Karpas-422 (cell line): Measurements from ENCODE around the gene OR2B6. TPM values are rescaled to one million over a fixed set of nuclear protein-coding genes. Genes with fewer than 3 reads are reported as not detected.
"Not testable (repeated sequence)": the region's sequence is repeated elsewhere in the genome, so short reads cannot be mapped to it uniquely, and the experiment has no call there.

ENCODE experiments used
- DNase-seq: peaks from one replicate; pipeline ENCODE4 v3.0.0-alpha.2; 2015
- H2AFZ ChIP-seq: fragments of 200-600 bp; sonication (generic); 2 replicates; pipeline ENCODE4 v1.6.1; 2014; ENCODE audit warnings: antibody characterized with exemption, low read length, mixed read lengths
- H3K27ac ChIP-seq: fragments of 200-600 bp; sonication (generic); 2 replicates; pipeline ENCODE4 v1.5.1; 2014; ENCODE audit warnings: mild to moderate bottlenecking, low read length, moderate library complexity
- H3K27me3 ChIP-seq: fragments of 200-600 bp; sonication (generic); 2 replicates; pipeline ENCODE4 v1.6.1; 2014; ENCODE audit warnings: low read length, mixed read lengths
- H3K36me3 ChIP-seq: fragments of 200-600 bp; sonication (generic); 2 replicates; pipeline ENCODE4 v1.6.1; 2014; ENCODE audit warnings: low read length, mixed read lengths; ENCODE audit not compliant: insufficient read depth
- H3K4me1 ChIP-seq: fragments of 200-600 bp; sonication (generic); 2 replicates; pipeline ENCODE4 v1.6.1; 2014; ENCODE audit warnings: mild to moderate bottlenecking, low read length, mixed read lengths
- H3K4me2 ChIP-seq: fragments of 200-600 bp; sonication (generic); 2 replicates; pipeline ENCODE4 v1.6.1; 2014; ENCODE audit warnings: low read length, low read depth, mild to moderate bottlenecking; ENCODE audit not compliant: poor library complexity, severe bottlenecking
- H3K4me3 ChIP-seq: fragments of 200-600 bp; sonication (generic); 2 replicates; pipeline ENCODE4 v1.5.1; 2014; ENCODE audit warnings: mild to moderate bottlenecking, antibody characterized with exemption, low read length, mixed read lengths
- H3K79me2 ChIP-seq: fragments of 200-600 bp; sonication (generic); 2 replicates; pipeline ENCODE4 v1.6.1; 2014; ENCODE audit warnings: mild to moderate bottlenecking, low read length, mixed read lengths
- H3K9ac ChIP-seq: fragments of 200-600 bp; sonication (generic); 2 replicates; pipeline ENCODE4 v1.6.0; 2014; ENCODE audit warnings: low read length
- H3K9me2 ChIP-seq: fragments of 200-600 bp; sonication (generic), shearing (Covaris generic); replicated peaks from 2 replicates; pipeline ENCODE4 v1.6.0; 2014; ENCODE audit warnings: mild to moderate bottlenecking, low read length, moderate library complexity; ENCODE audit not compliant: insufficient read depth
- H3K9me3 ChIP-seq: fragments of 300-700, 200-600 bp; sonication (generic); 2 replicates; pipeline ENCODE4 v1.6.1; 2014; ENCODE audit warnings: low read length, mixed read lengths
- H4K20me1 ChIP-seq: fragments of 200-600 bp; sonication (generic); 2 replicates; pipeline ENCODE4 v1.6.1; 2014; ENCODE audit warnings: mild to moderate bottlenecking, antibody characterized with exemption, low read length, low read depth; ENCODE audit not compliant: insufficient read depth
- total RNA-seq: library from RNA; depleted of rRNA; stranded (reverse); fragments of >200 nt; shearing (Covaris generic); gene quantifications from 2 replicates; pipeline ENCODE4 v1.2.3, GENCODE V29; 2014; ENCODE audit warnings: low replicate concordance; rRNA removed

The OR2B6 gene
- not detected in 2 replicates for total RNA-seq

- Histone ChIP-seq H3K9ac (no peak within 1 kb of the TSS), H3K79me2 (no peaks in the 10 kb centered on the region), H4K20me1 (no peaks in the 10 kb centered on the region), H3K4me1 (no peaks in the 10 kb centered on the region), H3K27ac (no peak within 1 kb of the TSS), H3K36me3 (no peaks in the 10 kb centered on the region), H3K27me3 (no peaks in the 10 kb centered on the region), H2AFZ (no peak within 1 kb of the TSS), H3K9me3 (no peaks in the 10 kb centered on the region), H3K4me2 (no peak within 1 kb of the TSS), H3K9me2 (no peaks in the 10 kb centered on the region), H3K4me3 (no peak within 1 kb of the TSS)
- no peak for DNase-seq
These were observed at the start of gene OR2B6 for GRCh38 chr6:27956941-27957340. Gene OR2B6 (plus strand): TSS chr6:27957241. CDS start chr6:27957241, 0 bp downstream.

GRCh38 chr6:27908017-27908416 is 49.0 kb upstream of the OR2B6 start:
- Histone ChIP-seq H3K9me3 (no peaks in the 10 kb centered on the region), H4K20me1 (no peaks in the 10 kb centered on the region), H3K36me3 (no peaks in the 10 kb centered on the region), H3K9ac (no peak overlapping the region), H3K9me2 (no peaks in the 10 kb centered on the region), H3K4me2 (no peak overlapping the region), H3K27me3 (no peaks in the 10 kb centered on the region), H3K27ac (no peak overlapping the region), H3K79me2 (no peaks in the 10 kb centered on the region), H3K4me3 (no peak overlapping the region), H2AFZ (no peak overlapping the region), H3K4me1 (peaks cover 7% of the 10 kb centered on the region; the same call in 1 of the 2 replicates)
- peak; percentile 22 for DNase-seq

GRCh38 chr6:27911956-27912446 is 45.0 kb upstream of the OR2B6 start, which contains the start of gene OR2B2:
Gene OR2B2 (minus strand): TSS chr6:27912396. CDS start chr6:27912319, 77 bp downstream.
- Histone ChIP-seq H4K20me1 (no peaks in the 10 kb centered on the region), H3K4me1 (no peaks in the 10 kb centered on the region), H3K27ac (no peak within 1 kb of the TSS), H3K4me2 (no peak within 1 kb of the TSS), H2AFZ (no peak within 1 kb of the TSS), H3K9me2 (no peaks in the 10 kb centered on the region), H3K36me3 (no peaks in the 10 kb centered on the region), H3K9ac (no peak within 1 kb of the TSS), H3K79me2 (no peaks in the 10 kb centered on the region), H3K4me3 (no peak within 1 kb of the TSS), H3K27me3 (no peaks in the 10 kb centered on the region), H3K9me3 (no peaks in the 10 kb centered on the region)
- DNase-seq = no peak

GRCh38 chr6:27922949-27923348 is 34.1 kb upstream of the OR2B6 start:
- Histone ChIP-seq H3K4me1 (no peaks in the 10 kb centered on the region), H3K36me3 (no peaks in the 10 kb centered on the region), H3K27me3 (no peaks in the 10 kb centered on the region), H3K9me3 (no peaks in the 10 kb centered on the region), H3K9ac (no peak overlapping the region), H3K4me2 (no peak overlapping the region), H3K9me2 (no peaks in the 10 kb centered on the region), H3K27ac (no peak overlapping the region), H3K4me3 (no peak overlapping the region), H4K20me1 (no peaks in the 10 kb centered on the region), H2AFZ (no peak overlapping the region), H3K79me2 (no peaks in the 10 kb centered on the region)
- DNase-seq = no peak

GRCh38 chr6:27924179-27924578 is 32.9 kb upstream of the OR2B6 start:
- Histone ChIP-seq H3K9ac (no peak overlapping the region), H3K4me3 (no peak overlapping the region), H3K4me2 (no peak overlapping the region), H4K20me1 (no peaks in the 10 kb centered on the region), H3K4me1 (no peaks in the 10 kb centered on the region), H2AFZ (no peak overlapping the region), H3K36me3 (no peaks in the 10 kb centered on the region), H3K9me3 (no peaks in the 10 kb centered on the region), H3K27me3 (no peaks in the 10 kb centered on the region), H3K79me2 (no peaks in the 10 kb centered on the region), H3K9me2 (no peaks in the 10 kb centered on the region), H3K27ac (no peak overlapping the region)
- no peak for DNase-seq

- H3K9me2 ChIP-seq, H3K4me2 ChIP-seq, H3K27ac ChIP-seq, H2AFZ ChIP-seq, DNase-seq, H3K79me2 ChIP-seq, H3K27me3 ChIP-seq, H3K4me1 ChIP-seq, H3K9ac ChIP-seq, H4K20me1 ChIP-seq, H3K9me3 ChIP-seq, H3K36me3 ChIP-seq, H3K4me3 ChIP-seq: not testable (repeated sequence)
These were observed 29.0 kb upstream of the OR2B6 start for GRCh38 chr6:27928041-27928440.

- not testable (repeated sequence) for H3K4me3 ChIP-seq, DNase-seq, H3K4me2 ChIP-seq, H2AFZ ChIP-seq, H3K9me3 ChIP-seq, H3K27ac ChIP-seq, H3K4me1 ChIP-seq, H4K20me1 ChIP-seq, H3K36me3 ChIP-seq, H3K9ac ChIP-seq, H3K79me2 ChIP-seq, H3K9me2 ChIP-seq, H3K27me3 ChIP-seq
These were observed 27.1 kb upstream of the OR2B6 start for GRCh38 chr6:27929930-27930329.

GRCh38 chr6:27931209-27931608 is 25.8 kb upstream of the OR2B6 start:
- no peaks in the 10 kb centered on the region for H4K20me1 ChIP-seq
- no peak overlapping the region for H3K9ac ChIP-seq
- no peaks in the 10 kb centered on the region for H3K36me3 ChIP-seq
- DNase-seq = no peak
- no peak overlapping the region for H3K4me3 ChIP-seq
- no peaks in the 10 kb centered on the region for H3K27me3 ChIP-seq
- no peak overlapping the region for H3K4me2 ChIP-seq
- no peaks in the 10 kb centered on the region for H3K4me1 ChIP-seq
- no peak overlapping the region for H2AFZ ChIP-seq
- no peaks in the 10 kb centered on the region for H3K79me2 ChIP-seq
- H3K27ac ChIP-seq = no peak overlapping the region
- no peaks in the 10 kb centered on the region for H3K9me3 ChIP-seq
- no peaks in the 10 kb centered on the region for H3K9me2 ChIP-seq

- H3K4me2 ChIP-seq = no peak overlapping the region
- H3K4me1 ChIP-seq = no peaks in the 10 kb centered on the region
These were observed 16.3 kb upstream of the OR2B6 start for GRCh38 chr6:27940766-27941165.

More at GRCh38 chr6:27940766-27941165, 16.3 kb upstream of the OR2B6 start:
- Histone ChIP-seq H3K9ac (no peak overlapping the region), H3K9me3 (no peaks in the 10 kb centered on the region), H4K20me1 (no peaks in the 10 kb centered on the region), H3K27ac (no peak overlapping the region), H3K79me2 (no peaks in the 10 kb centered on the region), H3K4me3 (no peak overlapping the region), H2AFZ (no peak overlapping the region), H3K36me3 (no peaks in the 10 kb centered on the region), H3K9me2 (no peaks in the 10 kb centered on the region), H3K27me3 (no peaks in the 10 kb centered on the region)
- no peak for DNase-seq
